H9 (cell line): ENCODE data around the gene PASK. TPM values are rescaled to one million over a fixed set of nuclear protein-coding genes. Genes with fewer than 3 reads are reported as not detected.

Source experiments
- DNase-seq: peaks from one replicate; pipeline ENCODE4 v3.0.0-alpha.2; 2017
- H2AFZ ChIP-seq: one replicate; pipeline ENCODE4 v1.6.1; 2013; ENCODE audit warnings: mild to moderate bottlenecking, low read length, control low read depth, moderate library complexity
- H2AK5ac ChIP-seq: 2 replicates; pipeline ENCODE4 v1.6.1; 2013; ENCODE audit warnings: low read length, control low read depth, mixed read lengths; ENCODE audit not compliant: insufficient read length
- H2BK120ac ChIP-seq: one replicate; pipeline ENCODE4 v1.6.1; 2013; ENCODE audit warnings: low read depth, mild to moderate bottlenecking, low read length, control low read depth, inconsistent platforms; ENCODE audit not compliant: poor library complexity, severe bottlenecking
- H2BK12ac ChIP-seq: 2 replicates; pipeline ENCODE4 v1.6.1; 2013; ENCODE audit warnings: low read length, control low read depth, mixed read lengths, low read depth; ENCODE audit not compliant: insufficient read length
- H2BK15ac ChIP-seq: 2 replicates; pipeline ENCODE4 v1.6.1; 2013; ENCODE audit warnings: low read depth, low read length, control low read depth
- H2BK20ac ChIP-seq: one replicate; pipeline ENCODE4 v1.6.1; 2013; ENCODE audit warnings: low read depth, mild to moderate bottlenecking, low read length, control low read depth, inconsistent platforms; ENCODE audit not compliant: poor library complexity, severe bottlenecking
- H2BK5ac ChIP-seq: 2 replicates; pipeline ENCODE4 v1.6.1; 2013; ENCODE audit warnings: low read length, control low read depth, mixed read lengths; ENCODE audit not compliant: insufficient read length
- H3K14ac ChIP-seq: 2 replicates; pipeline ENCODE4 v1.6.1; 2013; ENCODE audit warnings: low read length, control low read depth; ENCODE audit not compliant: insufficient read depth
- H3K18ac ChIP-seq: 2 replicates; pipeline ENCODE4 v1.6.1; 2013; ENCODE audit warnings: low read depth, mild to moderate bottlenecking, mixed read lengths, low read length, control low read depth; ENCODE audit not compliant: insufficient read length
- H3K23ac ChIP-seq: 2 replicates; pipeline ENCODE4 v1.6.1; 2013; ENCODE audit warnings: low read length, control low read depth, mixed read lengths, low read depth; ENCODE audit not compliant: insufficient read length
- H3K23me2 ChIP-seq: 2 replicates; pipeline ENCODE4 v1.6.1; 2013; ENCODE audit warnings: low read depth, mild to moderate bottlenecking, mixed read lengths, low read length, control low read depth; ENCODE audit not compliant: insufficient read length, poor library complexity, severe bottlenecking
- H3K27ac ChIP-seq: 2 replicates; pipeline ENCODE4 v1.5.1; 2013; ENCODE audit warnings: low read length, control low read depth, mixed read lengths, low read depth; ENCODE audit not compliant: insufficient read length
- H3K27me3 ChIP-seq: 2 replicates; pipeline ENCODE4 v1.6.1; 2013; ENCODE audit warnings: low read length, control low read depth, inconsistent platforms; ENCODE audit not compliant: insufficient read depth
- H3K4ac ChIP-seq: 2 replicates; pipeline ENCODE4 v1.6.1; 2013; ENCODE audit warnings: low read depth, mild to moderate bottlenecking, control low read depth, inconsistent platforms, low read length, moderate library complexity
- H3K4me1 ChIP-seq: 2 replicates; pipeline ENCODE4 v1.6.1; 2013; ENCODE audit warnings: low read length, control low read depth, inconsistent platforms; ENCODE audit not compliant: insufficient read depth
- H3K4me2 ChIP-seq: 2 replicates; pipeline ENCODE4 v1.6.1; 2013; ENCODE audit warnings: low read length, control low read depth, mixed read lengths; ENCODE audit not compliant: insufficient read length, insufficient read depth
- H3K56ac ChIP-seq: 2 replicates; pipeline ENCODE4 v1.6.1; 2013; ENCODE audit warnings: low read depth, mild to moderate bottlenecking, mixed read lengths, low read length, control low read depth; ENCODE audit not compliant: insufficient read length
- H3K79me1 ChIP-seq: 2 replicates; pipeline ENCODE4 v1.6.1; 2013; ENCODE audit warnings: low read depth, mild to moderate bottlenecking, moderate library complexity, low read length, control low read depth, inconsistent platforms; ENCODE audit not compliant: insufficient read depth, poor library complexity, severe bottlenecking
- H3K79me2 ChIP-seq: 2 replicates; pipeline ENCODE4 v1.6.1; 2013; ENCODE audit warnings: low read length, control low read depth, inconsistent platforms; ENCODE audit not compliant: insufficient read depth
- H3K9ac ChIP-seq: 2 replicates; pipeline ENCODE4 v1.6.1; 2013; ENCODE audit warnings: low read length, control low read depth, mixed read lengths; ENCODE audit not compliant: insufficient read length; ENCODE audit errors: extremely low read depth
- H3K9me3 ChIP-seq: one replicate; pipeline ENCODE4 v1.6.1; 2013; ENCODE audit warnings: low read depth, low read length, inconsistent platforms; ENCODE audit not compliant: control insufficient read depth
- H3T11ph ChIP-seq: one replicate; pipeline ENCODE4 v1.6.1; 2013; ENCODE audit warnings: mild to moderate bottlenecking, low read length, control low read depth, inconsistent platforms
- H4K20me1 ChIP-seq: one replicate; pipeline ENCODE4 v1.6.1; 2013; ENCODE audit not compliant: control insufficient read depth, insufficient read length, insufficient read depth
- H4K5ac ChIP-seq: 2 replicates; pipeline ENCODE4 v1.6.1; 2013; ENCODE audit warnings: low read depth, mild to moderate bottlenecking, mixed read lengths, low read length, control low read depth; ENCODE audit not compliant: insufficient read length
- H4K8ac ChIP-seq: replicated peaks from 2 replicates; pipeline ENCODE4 v1.6.1; 2013; ENCODE audit warnings: low read length, control low read depth, mixed read lengths, low read depth; ENCODE audit not compliant: insufficient read length
- H4K91ac ChIP-seq: 2 replicates; pipeline ENCODE4 v1.6.1; 2013; ENCODE audit warnings: low read depth, mild to moderate bottlenecking, moderate library complexity, mixed read lengths, low read length, control low read depth; ENCODE audit not compliant: insufficient read length
- H3K27ac Mint-ChIP-seq, 3 experiments: 2 replicates in 2 of 3; 3 replicates in 1 of 3; pipeline ENCODE4 v1.8.0; 2020 to 2021; ENCODE audit warnings: mixed read lengths in 3 of 3, mild to moderate bottlenecking in 1 of 3, moderate library complexity in 1 of 3
- H3K27me3 Mint-ChIP-seq: 2 replicates; pipeline ENCODE4 v1.8.0; 2021; ENCODE audit warnings: low read depth, mild to moderate bottlenecking, moderate library complexity, mixed read lengths
- H3K36me3 Mint-ChIP-seq, 3 experiments: 2 replicates in 2 of 3; 3 replicates in 1 of 3; pipeline ENCODE4 v1.8.0; 2020 to 2021; ENCODE audit warnings: low read depth in 3 of 3, mixed read lengths in 3 of 3; ENCODE audit not compliant: insufficient read depth in 1 of 3
- H3K4me1 Mint-ChIP-seq, 2 experiments: 2 replicates each; pipeline ENCODE4 v1.8.0; 2020; ENCODE audit warnings: mixed read lengths in 2 of 2
- H3K4me3 Mint-ChIP-seq, 2 experiments: 2 replicates in 1 of 2; 3 replicates in 1 of 2; pipeline ENCODE4 v1.8.0; 2020 to 2021; ENCODE audit warnings: mild to moderate bottlenecking in 2 of 2, mixed read lengths in 2 of 2, moderate library complexity in 1 of 2
- H3K9me3 Mint-ChIP-seq, 2 experiments: 2 replicates in 1 of 2; 3 replicates in 1 of 2; pipeline ENCODE4 v1.8.0; 2020; ENCODE audit warnings: mild to moderate bottlenecking in 2 of 2, mixed read lengths in 2 of 2, moderate library complexity in 1 of 2
- CTCF ChIP-seq: fragments of 200-600 bp; sonication (generic); conservative IDR thresholded peaks from 3 replicates; pipeline ENCODE4 v1.8.0; 2021; ENCODE audit warnings: antibody characterized with exemption, mild to moderate bottlenecking
- WGBS: extraction: QIAGEN DNeasy Blood & Tissue Kit; methylation state at CpG from one replicate; pipeline ENCODE4 v1.1.7; 2013; ENCODE audit warnings: missing lambda C conversion rate, low lambda C conversion rate, mixed read lengths; ENCODE audit not compliant: insufficient read length; ENCODE audit errors: extremely low coverage; 5-methylcytosine and 5-hydroxymethylcytosine counted together
- total RNA-seq: library from RNA; stranded (reverse); gene quantifications from 2 replicates; pipeline ENCODE4 v1.2.1, GENCODE V29; 2021

Gene PASK
- total RNA-seq, 1 experiment from 2014 or later = 68.0 TPM

- H3K36me3 Mint-ChIP-seq = peaks cover 3 to 48% (median 37%) of the 10 kb centered on the region in 3 experiments; a peak in 6 of 7 replicates
- no peaks in the 10 kb centered on the region for H3K23me2 ChIP-seq
- H3K14ac ChIP-seq = no peak overlapping the region
- H3K18ac ChIP-seq = no peak overlapping the region
- no peaks in the 10 kb centered on the region for H4K20me1 ChIP-seq
- H2BK5ac ChIP-seq = no peak overlapping the region
- no peak overlapping the region for H3K4me2 ChIP-seq
- no peak overlapping the region for H3K4me3 Mint-ChIP-seq
- no peak overlapping the region for H2AK5ac ChIP-seq
- H3K27me3 ChIP-seq = no peaks in the 10 kb centered on the region
- H3K27ac ChIP-seq = no peak overlapping the region
- H4K91ac ChIP-seq = no peak overlapping the region
- H2BK12ac ChIP-seq = no peak overlapping the region
- no peak for TF ChIP-seq CTCF
- H2BK120ac ChIP-seq = no peak overlapping the region
- no peaks in the 10 kb centered on the region for H3K9me3 ChIP-seq
- no peak overlapping the region for H4K8ac ChIP-seq
- no peak overlapping the region for H2BK15ac ChIP-seq
- H3K9me3 Mint-ChIP-seq = no peaks in the 10 kb centered on the region
- no peaks in the 10 kb centered on the region for H3K79me2 ChIP-seq
- no peak overlapping the region for H3K4ac ChIP-seq
- no peaks in the 10 kb centered on the region for H3K4me1 Mint-ChIP-seq
- H2BK20ac ChIP-seq = no peak overlapping the region
- H3K79me1 ChIP-seq = no peaks in the 10 kb centered on the region
- DNase-seq = no peak
- no CpG with 5 or more reads among the region's 17 CpGs for WGBS
- H3K27me3 Mint-ChIP-seq = no peaks in the 10 kb centered on the region
- no peak overlapping the region for H2AFZ ChIP-seq
- no peaks in the 10 kb centered on the region for H3K4me1 ChIP-seq
- no peak overlapping the region for H4K5ac ChIP-seq
- peak overlapping the region in 1 of 3 experiments; percentile 40; a peak in 2 of 7 replicates for H3K27ac Mint-ChIP-seq
- H3T11ph ChIP-seq = no peak overlapping the region
- H3K9ac ChIP-seq = no peak overlapping the region
- no peak overlapping the region for H3K23ac ChIP-seq
- no peak overlapping the region for H3K56ac ChIP-seq
These were observed 37.2 kb downstream of the PASK start for GRCh38 chr2:241112046-241112445.
